NCI-H2081 treated with DMSO at 0.1 percent for 48 hours (cell line): Measurements from ENCODE around the gene L2HGDH.
"Not testable (repeated sequence)": the region's sequence is repeated elsewhere in the genome, so short reads cannot be mapped to it uniquely, and the experiment has no call there.

Source experiments
- DNase-seq: peaks from one replicate; lab custom pipeline; 2025; lab: John Stamatoyannopoulos, UW

Gene L2HGDH

DNA sequence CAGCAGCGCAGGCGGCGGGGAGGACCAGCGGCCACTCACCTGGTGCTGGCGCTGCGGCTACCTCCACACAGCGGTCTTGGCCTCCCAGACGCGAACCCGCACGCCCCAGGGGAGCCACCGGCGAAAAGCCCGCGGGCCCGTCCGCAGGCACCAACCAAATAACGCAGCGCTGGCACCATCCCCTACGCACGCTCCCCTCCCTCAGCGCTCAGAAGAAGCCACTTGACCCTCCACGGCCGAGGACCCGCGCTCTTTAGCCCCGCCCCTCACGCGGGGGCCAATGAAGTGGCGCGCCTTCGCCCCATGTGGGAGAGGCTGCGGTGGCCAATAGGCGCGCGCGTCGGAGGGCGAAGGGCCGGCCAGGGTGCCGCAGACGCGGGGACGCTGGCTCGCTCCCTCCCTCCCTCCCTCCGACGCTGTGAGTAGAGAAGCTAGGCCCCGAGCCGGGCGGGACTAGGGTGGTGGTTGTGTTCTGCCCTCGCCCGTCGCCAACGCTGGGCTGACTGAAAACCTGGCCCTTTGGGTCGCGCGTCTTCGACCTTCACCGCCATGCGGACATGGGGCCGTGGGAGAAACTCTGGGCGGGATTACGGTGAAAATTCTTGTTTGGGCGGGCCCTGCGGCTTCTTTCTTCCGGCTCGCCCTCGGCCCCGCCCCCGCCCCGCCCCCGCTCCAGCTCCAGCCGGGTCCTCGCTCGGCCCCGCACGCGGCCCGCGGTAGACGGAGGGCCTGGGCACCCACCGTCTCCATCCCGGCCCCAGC is at the start of gene L2HGDH, which contains the start of gene DMAC2L:
Gene L2HGDH (minus strand): TSS at position 258 of the 762 bp plus-strand sequence. CDS start 79 bp downstream, at position 179.
Gene DMAC2L (plus strand): TSS at position 353 of the 762 bp plus-strand sequence. CDS start 9,164 bp downstream, outside the sequence.
- peak; percentile 73 for DNase-seq

GRCh38 chr14:50360851-50361250 is 48.8 kb upstream of the L2HGDH start:
- no peak for DNase-seq

DNA sequence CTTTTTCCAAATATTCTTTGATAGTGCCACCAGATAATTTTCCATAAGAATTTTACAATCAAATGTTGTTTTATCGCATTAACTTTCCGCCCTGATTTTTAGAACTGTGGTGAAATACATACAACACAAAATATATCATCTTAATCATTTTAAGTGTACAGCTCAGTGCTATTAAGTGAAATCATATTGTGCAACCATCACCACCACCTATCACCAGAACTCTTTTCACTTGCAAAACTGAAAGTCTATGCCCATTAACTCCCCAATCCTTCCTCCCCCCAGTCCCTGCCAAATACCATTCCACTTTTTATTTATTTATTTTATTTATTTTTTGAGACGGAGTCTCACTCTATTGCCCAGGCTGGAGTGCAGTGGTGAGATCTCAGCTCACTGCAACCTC is 48.1 kb upstream of the L2HGDH start:
- DNase-seq: no peak

DNA sequence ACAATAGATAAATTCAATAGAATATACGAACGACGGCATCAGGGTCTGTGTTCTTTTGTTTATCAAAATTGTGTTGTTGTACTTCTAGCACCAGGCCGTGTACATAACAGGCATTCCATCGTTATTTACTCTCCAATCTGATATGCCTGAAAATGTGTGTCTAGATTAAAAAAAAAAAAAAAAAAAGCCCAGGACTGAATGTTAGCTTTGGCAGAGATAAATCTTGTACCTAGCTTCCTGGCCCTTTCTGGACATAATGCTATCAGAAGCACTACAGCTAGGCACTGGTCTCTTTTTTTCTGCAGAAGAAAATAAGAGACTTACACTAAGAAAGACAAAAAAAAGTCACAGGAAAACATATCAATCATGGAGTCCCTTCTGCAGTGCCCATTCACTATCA is 47.6 kb upstream of the L2HGDH start:
- DNase-seq: no peak

DNA sequence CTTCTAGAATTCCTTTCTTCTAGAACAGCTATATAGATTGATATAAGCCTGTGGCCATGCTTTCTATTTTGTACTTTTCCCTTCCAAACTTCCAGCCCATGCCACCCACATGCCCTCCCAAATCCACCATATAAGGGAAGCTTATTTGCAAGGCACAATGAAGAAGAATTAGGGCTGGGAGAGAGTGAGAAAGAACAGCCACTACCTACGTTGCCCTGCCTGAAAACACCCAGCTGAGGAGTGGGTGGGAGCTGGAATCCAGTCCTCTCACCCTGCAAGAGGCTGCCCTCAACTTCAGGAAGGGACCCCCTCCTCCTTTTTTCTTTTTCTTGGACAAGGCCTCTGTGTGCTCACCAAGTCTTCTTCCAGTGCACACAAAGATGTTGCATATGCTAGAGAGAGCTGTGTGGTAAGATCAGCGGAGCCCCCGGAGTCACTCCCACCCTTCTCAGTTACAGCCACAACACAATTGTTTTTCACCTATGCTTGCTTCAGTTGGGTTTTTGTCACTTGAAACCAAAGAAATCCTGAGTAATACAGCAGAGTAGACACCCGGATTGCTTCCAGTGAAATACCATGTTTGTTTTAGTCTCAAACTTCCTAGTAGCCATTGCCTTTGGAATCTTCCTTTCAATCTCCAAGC is 45.8 kb upstream of the L2HGDH start:
- no peak for DNase-seq

GRCh38 chr14:50357124-50357523 is 45.1 kb upstream of the L2HGDH start:
- DNase-seq: no peak

- not testable (repeated sequence) for DNase-seq
These were observed 44.3 kb upstream of the L2HGDH start for GRCh38 chr14:50356283-50356682.

GRCh38 chr14:50355692-50356091 is 43.7 kb upstream of the L2HGDH start:
- DNase-seq: no peak

GRCh38 chr14:50354527-50354926 is 42.5 kb upstream of the L2HGDH start:
- no peak for DNase-seq

- DNase-seq: no peak
These were observed 41.1 kb upstream of the L2HGDH start for GRCh38 chr14:50353126-50353525.

DNA sequence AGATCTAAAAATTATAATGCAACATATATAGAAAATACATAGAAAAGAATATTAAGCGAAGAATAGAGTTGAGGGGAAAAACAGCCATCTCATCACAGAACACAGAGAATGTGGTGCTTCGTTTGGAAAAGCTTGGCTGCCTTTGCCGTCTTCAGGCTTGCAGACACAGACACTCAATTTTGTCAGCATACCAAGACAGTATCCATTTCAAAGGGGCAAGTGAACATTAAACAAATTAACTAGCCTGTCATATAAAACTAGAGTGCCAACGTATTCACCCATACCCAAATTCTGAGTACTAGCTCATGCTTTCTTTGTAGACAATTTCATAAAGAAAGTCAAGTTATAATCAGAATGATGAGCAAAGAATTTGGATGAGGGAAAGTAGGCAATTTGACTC is 40.6 kb upstream of the L2HGDH start:
- no peak for DNase-seq

DNA sequence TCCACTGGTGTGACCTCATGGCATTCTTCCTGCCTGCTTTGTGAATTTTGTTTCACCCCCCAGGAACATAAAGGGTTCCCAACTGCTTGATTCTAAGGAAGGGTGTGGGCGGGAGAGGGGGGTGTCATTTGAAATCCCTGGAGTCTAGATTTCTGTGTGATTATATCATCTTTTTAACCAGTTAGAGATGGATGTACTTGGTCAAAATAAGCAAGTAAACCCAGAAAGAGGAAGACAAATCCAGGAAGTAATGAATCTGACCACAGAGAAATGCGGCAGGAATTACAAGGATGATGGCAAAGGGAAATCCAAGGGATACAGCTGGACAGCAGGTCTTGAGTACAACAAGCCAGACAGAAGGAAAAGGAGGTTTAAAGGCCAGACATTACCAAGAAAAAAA is 38.9 kb upstream of the L2HGDH start:
- DNase-seq: no peak

DNA sequence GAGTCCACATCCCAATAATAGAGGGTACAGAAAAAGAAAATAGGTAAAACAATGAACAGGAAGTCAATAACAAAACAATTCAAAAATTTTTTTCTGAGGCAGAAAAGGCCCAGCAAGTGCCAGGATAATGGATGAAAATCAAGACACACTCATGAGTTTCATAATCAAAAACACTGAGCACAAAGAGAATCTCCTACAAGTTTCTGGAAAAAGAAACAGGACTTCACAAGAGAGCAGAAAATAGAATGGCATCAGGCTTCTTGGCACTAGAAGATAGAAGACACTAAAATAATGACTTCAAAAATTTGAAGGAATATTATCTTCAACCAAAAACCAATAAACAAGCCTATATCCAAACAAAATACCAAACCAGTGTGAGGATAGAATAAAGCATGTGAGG is 36.9 kb upstream of the L2HGDH start:
- no peak for DNase-seq

DNA sequence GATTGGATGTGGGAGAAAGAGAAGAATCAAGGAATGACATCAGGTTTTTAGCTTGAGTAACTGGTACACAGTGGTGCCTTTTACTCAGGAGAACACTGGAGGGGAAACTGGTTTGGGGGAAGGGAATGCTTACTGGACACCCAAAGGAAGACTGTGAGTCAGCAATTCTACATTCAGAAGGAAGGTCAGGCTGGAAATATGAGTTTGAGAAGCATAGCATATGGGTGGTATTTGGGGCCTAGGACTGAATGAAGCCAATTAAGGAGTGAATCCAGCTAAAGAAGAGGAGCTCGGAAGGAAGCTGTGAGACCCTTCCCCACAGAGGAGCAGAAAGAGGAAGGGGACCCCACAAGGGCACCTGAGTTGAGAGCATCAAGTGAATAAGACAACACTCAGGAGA is 35.5 kb upstream of the L2HGDH start:
- no peak for DNase-seq

- no peak for DNase-seq
These were observed 33.9 kb upstream of the L2HGDH start for GRCh38 chr14:50345846-50346422.

DNA sequence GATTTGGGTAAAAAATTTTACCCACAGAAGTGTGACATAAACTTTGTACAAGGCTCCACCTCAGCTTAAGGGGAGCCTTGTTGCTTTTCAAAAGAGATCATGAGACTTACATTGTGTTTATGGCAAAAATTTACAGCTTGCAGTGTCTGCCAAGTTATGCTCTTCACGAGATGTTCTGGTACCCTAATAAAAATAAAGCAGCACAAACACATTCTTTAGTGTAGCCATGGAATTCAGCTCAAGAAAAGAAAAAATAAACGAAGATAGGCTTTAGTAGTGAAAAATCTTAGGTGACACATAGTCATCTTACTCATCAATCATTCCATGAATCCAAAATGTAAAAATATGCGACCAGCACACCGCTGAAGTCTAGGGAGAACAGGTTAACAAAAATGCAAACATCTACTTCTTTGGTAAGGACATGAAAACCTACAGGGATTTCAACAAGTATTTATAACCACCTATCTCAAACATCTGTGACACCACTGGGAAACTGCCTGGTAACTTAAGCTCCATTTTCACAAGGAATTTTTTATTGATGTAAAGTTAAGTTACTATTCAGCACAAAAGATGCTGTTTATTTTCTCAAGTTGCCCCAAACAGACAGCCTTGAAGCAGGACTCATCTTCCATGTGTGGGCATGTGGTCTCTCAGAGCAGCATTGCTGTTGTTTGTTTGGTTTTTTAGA is 33.0 kb upstream of the L2HGDH start:
- no peak for DNase-seq

DNA sequence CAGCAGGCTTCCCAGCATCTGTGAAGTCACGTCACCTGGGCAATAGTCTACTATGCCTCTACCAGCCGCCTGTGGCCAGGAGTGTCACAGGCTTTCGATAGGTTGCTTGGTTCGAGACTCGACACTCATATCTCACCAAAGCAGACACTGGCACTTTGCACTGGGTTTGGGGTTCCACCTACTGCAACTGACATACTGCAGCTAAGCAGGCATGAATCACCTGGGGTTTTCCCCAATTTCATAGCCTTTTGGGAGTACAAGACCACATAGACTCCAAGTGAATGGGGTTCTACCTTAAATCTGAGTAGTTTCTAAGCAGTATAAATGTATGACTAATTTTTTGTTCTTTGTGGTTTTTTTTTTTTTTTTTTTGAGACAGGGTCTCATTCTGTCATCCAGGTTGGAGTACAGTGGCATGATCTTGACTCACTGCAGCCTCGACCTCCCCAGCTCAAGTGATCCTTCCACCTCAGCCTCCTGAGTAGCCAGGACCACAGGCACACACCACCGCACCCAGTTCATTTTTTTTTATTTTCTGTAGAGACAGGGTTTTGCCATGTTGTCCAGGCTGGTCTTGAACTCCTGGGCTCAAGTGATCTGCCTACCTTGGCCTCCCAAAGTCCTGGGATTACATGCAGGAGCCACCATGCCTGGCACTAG is 32.2 kb upstream of the L2HGDH start:
- DNase-seq: no peak

- DNase-seq: no peak
These were observed 31.4 kb upstream of the L2HGDH start for GRCh38 chr14:50343434-50343833.

- peak; percentile 29 for DNase-seq
These were observed 30.4 kb upstream of the L2HGDH start for GRCh38 chr14:50342221-50343078.

DNA sequence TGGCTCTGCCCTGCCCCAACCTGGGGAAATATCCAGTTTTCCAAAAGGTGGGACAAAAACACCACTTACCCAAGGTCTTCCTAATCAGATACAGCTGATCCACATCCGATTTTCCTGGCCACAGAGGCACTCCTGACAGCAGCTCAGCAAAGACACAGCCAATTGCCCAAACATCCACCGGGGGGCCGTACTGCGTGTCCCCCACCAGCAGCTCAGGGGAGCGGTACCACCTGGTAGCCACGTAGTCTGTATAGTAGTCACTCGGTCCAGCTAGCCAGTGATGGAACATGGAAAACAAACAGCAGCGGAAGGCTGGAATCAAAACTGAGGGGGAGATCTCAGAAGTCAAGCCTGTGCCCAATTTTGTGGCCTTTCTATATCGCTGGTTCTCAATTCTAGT is 28.9 kb upstream of the L2HGDH start:
- DNase-seq: no peak

- no peak for DNase-seq
These were observed 28.0 kb upstream of the L2HGDH start for GRCh38 chr14:50340045-50340444.
